Measurements from ENCODE around the gene NFYA.

The NFYA gene

DNA sequence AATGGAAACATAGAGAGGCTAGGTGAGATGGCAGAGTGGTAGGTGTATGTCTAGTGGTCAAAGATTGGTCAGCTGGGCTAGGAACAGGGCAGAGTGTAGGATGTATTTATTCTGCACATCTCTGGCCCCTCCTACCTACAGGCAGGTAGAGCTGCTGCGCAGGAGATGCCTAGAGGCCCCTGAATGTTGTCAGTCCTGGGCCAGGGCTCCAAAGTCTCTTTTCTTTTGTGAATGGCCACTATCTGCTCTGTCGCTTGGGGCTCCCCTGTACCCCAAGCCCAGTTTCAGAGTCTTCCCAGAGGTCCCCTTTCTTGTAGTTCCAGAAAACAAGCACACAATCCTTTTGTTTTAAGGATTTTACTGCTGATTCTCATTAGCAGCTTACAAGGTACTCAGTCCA is 25.5 kb upstream of the NFYA start:
- no peak for DNase-seq

GRCh38 chr6:41047745-41048732 is 24.7 kb upstream of the NFYA start:
- DNase-seq, result no peak

GRCh38 chr6:41049521-41049920 is 23.3 kb upstream of the NFYA start:
- no peak for DNase-seq

GRCh38 chr6:41049955-41050354 is 22.8 kb upstream of the NFYA start:
- DNase-seq, result no peak

GRCh38 chr6:41050536-41050935 is 22.2 kb upstream of the NFYA start:
- no peak for DNase-seq

GRCh38 chr6:41051873-41052272 is 20.9 kb upstream of the NFYA start:
- no peak for DNase-seq

- no peak for DNase-seq
Measured at GRCh38 chr6:41053041-41053440, 19.7 kb upstream of the NFYA start, which contains the start of gene APOBEC2. TSS of gene APOBEC2 (plus strand) at chr6:41053202. CDS start at chr6:41053348, 146 bp downstream.

GRCh38 chr6:41054511-41054910 is 18.3 kb upstream of the NFYA start:
- no peak for DNase-seq

- no peak for DNase-seq
Measured at GRCh38 chr6:41055149-41055548, 17.6 kb upstream of the NFYA start.

DNA sequence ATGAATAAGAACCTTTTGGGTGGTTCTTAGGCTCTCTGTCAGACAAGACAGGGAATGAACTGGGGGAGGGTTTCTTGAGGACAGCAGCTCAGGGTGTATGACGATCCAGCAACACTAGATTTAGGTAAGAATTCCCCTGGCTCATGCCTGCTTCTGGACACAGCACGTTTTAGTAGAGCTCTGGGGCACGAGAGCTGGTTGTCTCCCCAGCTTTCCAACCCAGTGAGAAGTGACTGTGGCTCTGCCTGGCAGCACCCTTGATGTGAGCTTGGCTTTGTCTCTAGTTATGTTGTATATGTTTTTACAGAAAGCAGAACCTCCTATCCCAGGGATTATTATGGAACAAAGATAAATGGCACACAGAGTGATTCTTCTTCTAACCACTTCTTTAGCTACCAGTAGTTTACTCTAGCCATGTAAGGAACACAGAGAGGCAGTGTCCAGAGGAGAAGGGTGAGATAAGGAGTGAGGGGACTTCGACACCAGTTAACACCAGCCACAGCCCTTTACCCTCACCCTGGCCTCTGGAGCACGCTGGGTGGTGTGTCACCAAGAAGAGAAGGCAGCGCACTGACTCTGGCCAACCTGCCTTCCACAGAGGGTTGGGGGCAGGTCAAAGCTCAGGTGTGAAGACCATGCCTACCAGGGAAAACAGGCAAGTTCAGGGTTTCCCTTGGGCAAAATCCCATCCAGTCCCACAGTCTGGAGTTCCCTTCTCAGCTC is 15.8 kb upstream of the NFYA start:
- no peak for DNase-seq

DNA sequence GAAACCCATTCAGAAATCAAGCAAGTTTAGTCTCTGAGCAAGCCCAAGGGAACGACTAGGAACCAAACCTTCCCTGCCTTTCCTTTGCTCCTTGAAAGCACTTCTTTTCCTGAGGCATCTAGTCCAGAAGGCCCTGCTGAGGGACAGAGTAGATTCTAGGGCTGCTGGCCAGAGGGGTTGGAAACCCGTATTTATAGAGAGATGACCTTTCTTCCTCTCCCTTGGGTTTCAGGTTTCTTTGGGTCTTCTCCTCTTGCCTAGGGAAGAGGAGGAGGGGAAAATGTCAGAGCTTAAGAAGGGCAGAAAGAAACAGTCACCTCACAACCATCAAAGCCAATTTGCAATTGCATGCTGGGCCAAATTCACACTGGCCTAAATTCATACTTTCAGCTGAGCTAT is 14.0 kb upstream of the NFYA start:
- DNase-seq, result no peak

- DNase-seq, result no peak
Measured at GRCh38 chr6:41059556-41059955, 13.2 kb upstream of the NFYA start.

GRCh38 chr6:41061196-41061726 is 11.5 kb upstream of the NFYA start:
- no peak for DNase-seq

DNA sequence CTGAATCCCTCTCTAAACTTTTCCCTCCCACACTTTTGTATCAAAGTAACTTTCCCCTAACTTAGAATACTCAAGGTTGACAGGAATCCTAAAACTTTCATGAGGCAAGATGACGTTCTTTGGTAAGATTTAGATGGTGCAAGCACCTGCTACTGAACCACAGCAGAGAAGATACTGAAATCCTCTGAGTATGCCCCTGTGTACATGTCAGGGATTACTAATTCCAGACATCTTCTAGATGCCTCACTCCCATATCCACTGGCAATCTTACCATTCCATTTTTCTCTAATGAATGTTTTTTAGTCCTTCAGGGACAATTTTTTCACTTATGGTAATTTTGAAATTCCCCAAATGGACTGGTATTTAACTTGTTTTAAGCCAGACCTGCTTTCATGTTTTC is 10.7 kb upstream of the NFYA start:
- DNase-seq, result no peak

DNA sequence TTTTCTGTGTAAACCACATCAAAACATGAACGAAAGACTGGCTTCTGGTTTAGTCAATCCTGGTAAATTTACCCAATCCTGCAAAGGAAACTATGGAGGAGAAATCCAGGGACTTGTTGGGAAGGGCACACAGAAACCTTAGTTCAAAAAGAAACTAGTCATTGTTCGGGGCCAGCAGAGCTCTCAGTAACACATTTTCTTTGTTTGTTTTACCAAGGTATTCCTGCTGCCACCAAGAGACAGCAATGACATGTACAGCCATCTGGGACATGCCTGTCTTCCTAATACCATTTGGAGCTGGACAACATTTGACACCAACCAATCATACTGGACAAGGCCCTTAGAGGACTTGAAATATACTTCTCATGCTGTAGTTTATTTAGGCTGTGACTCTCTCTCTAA is 8.9 kb upstream of the NFYA start:
- no peak for DNase-seq

GRCh38 chr6:41064841-41065240 is 7.9 kb upstream of the NFYA start:
- DNase-seq, result no peak

- no peak for DNase-seq
Measured at GRCh38 chr6:41065550-41066026, 7.2 kb upstream of the NFYA start.

GRCh38 chr6:41066867-41067304 is 5.9 kb upstream of the NFYA start:
- DNase-seq, result peak; percentile 39

GRCh38 chr6:41071501-41071922 is 1.3 kb upstream of the NFYA start:
- peak; percentile 74 for DNase-seq

- DNase-seq, result peak; percentile 100
Measured at GRCh38 chr6:41071923-41072835, 595 bp upstream of the NFYA start, which contains the start of gene OARD1. TSS of gene OARD1 (minus strand) at chr6:41072356. CDS start at chr6:41071634, 722 bp downstream.

DNA sequence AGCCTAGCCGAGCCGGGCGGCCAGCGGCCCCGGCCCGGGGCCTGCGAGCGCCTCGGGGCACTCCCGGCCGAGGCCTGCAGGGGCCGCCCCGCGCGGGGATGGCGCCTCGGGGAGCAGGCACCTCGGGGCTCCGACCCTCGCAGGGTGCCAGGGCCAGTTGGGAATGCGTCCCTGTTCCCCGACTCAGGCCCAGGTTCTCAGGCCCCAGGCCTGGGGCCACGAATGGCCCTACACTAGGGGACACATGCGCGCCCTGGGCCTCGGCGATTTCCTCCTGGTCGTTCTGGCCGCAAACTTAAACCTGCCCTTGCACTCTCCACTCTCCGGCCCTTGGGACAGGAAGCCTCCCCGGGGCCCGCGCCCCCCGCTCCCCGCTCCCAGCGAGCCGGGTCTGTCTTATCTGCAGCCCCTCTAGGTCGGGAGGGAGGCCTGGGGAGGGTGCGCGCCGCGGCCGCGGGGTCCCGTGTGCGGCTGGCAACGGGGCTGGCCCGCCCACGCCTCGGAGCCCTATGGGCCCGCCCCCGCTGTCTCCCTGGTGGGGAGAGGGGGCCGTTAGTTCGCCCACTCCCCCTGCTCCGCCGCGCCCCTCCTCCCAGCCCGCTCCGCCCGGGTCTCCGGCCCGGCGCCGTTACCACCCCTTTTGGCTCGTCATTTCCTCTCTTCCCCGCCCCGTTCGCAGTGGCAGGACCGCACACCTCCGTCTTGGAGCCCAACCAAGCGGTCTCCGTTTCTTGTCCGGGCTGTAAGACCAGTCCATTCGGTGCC is 611 bp downstream of the NFYA start:
- DNase-seq, result peak; percentile 78
